ENCODE measurements around the gene CACNA1C. TPM values are rescaled to one million over a fixed set of nuclear protein-coding genes. Genes with fewer than 3 reads are reported as not detected.

Gene CACNA1C
- polyA plus RNA-seq, 1 of the 3 experiments (the other 2 are of a cell fraction): 1.5 TPM

DNA sequence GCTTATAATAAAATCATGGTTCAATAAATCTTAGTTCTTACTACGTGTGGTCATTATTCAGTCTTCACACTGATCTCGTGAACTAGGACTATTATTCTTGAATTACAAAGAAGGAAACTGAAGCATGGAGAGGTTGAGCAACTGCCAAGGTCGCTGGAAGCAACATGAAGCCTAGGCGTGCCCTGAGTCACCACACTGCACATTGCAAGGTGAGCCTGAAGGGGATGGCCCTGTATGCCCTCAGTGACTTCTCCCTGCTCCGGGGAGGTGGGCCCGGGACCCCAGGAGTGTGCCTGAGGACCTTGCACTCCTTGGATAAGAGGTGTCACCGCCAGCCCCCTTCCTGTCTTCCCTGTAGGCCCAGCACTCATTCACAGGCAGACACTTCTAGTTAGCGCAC lies 161.6 kb downstream of the CACNA1C start:
- no peak for DNase-seq
- Histone ChIP-seq H3K4me3 (ENCODE audit: low read depth in 2 of 2, low read length in 1 of 2) (no peak overlapping the region), H3K27ac (ENCODE audit: low read depth in 2 of 2, low read length in 1 of 2) (peak overlapping the region in 1 of 2 experiments; percentile 94; a peak in 2 of 4 replicates), H3K9ac (no peak overlapping the region), H4K20me1 (ENCODE audit: insufficient read depth) (no peaks in the 10 kb centered on the region), H3K9me2 (no peaks in the 10 kb centered on the region), H3K36me3 (replicated peaks in 1 of 2; ENCODE audit: control insufficient read depth in 1 of 2, insufficient read depth in 2 of 2, low read length in 1 of 2) (no peaks in the 10 kb centered on the region), H2AFZ (ENCODE audit: low read depth) (no peak overlapping the region), H3K4me1 (ENCODE audit: control insufficient read depth in 1 of 2, insufficient read depth in 2 of 2, low read depth in 1 of 2, low read length in 1 of 2) (peaks cover 0 to 20% of the 10 kb centered on the region in 2 experiments; a peak in 2 of 4 replicates), H3K4me2 (no peak overlapping the region), H3F3A (replicated peaks; ENCODE audit: insufficient read depth) (no peaks in the 10 kb centered on the region), H3K27me3 (ENCODE audit: insufficient read depth) (no peaks in the 10 kb centered on the region), H3K79me2 (ENCODE audit: insufficient read depth) (no peaks in the 10 kb centered on the region), H3K9me3 (no peaks in the 10 kb centered on the region)
- CTCF ChIA-PET: no interaction called here
- TF ChIP-seq GATA2 (CRISPR knock-in tag; IDR thresholded peaks at IDR 0.05) (no peak), MXI1 (IDR thresholded peaks at IDR 0.05; ENCODE audit: low read depth, low read length) (no peak), TCF12 (IDR thresholded peaks at IDR 0.05) (no peak), GABPA (IDR thresholded peaks at IDR 0.05; ENCODE audit: low read depth) (no peak)
- POLR2A ChIA-PET: no interaction called here
- WGBS (ENCODE audit: low lambda C conversion rate): 64% methylated on average over 6 of the region's 8 CpGs

- Histone ChIP-seq H3K4me2 (no peak overlapping the region), H3K27me3 (ENCODE audit: insufficient read depth) (no peaks in the 10 kb centered on the region), H3K4me1 (ENCODE audit: control insufficient read depth in 1 of 2, insufficient read depth in 2 of 2, low read depth in 1 of 2, low read length in 1 of 2) (peaks cover 0 to 20% of the 10 kb centered on the region in 2 experiments; a peak in 1 of 4 replicates), H3K27ac (ENCODE audit: low read depth in 2 of 2, low read length in 1 of 2) (no peak overlapping the region), H3K4me3 (ENCODE audit: low read depth in 2 of 2, low read length in 1 of 2) (no peak overlapping the region), H4K20me1 (ENCODE audit: insufficient read depth) (no peaks in the 10 kb centered on the region), H3K9me2 (no peaks in the 10 kb centered on the region), H3K79me2 (ENCODE audit: insufficient read depth) (no peaks in the 10 kb centered on the region), H2AFZ (ENCODE audit: low read depth) (no peak overlapping the region), H3F3A (replicated peaks; ENCODE audit: insufficient read depth) (no peaks in the 10 kb centered on the region), H3K36me3 (replicated peaks in 1 of 2; ENCODE audit: control insufficient read depth in 1 of 2, insufficient read depth in 2 of 2, low read length in 1 of 2) (no peaks in the 10 kb centered on the region), H3K9me3 (no peaks in the 10 kb centered on the region), H3K9ac (no peak overlapping the region)
- DNase-seq: no peak
- WGBS (ENCODE audit: low lambda C conversion rate): 76% methylated on average over 11 of the region's 11 CpGs
- CTCF ChIA-PET: no interaction called here
- TF ChIP-seq MXI1 (IDR thresholded peaks at IDR 0.05; ENCODE audit: low read depth, low read length) (no peak), TCF12 (IDR thresholded peaks at IDR 0.05) (no peak), RXRA (IDR thresholded peaks at IDR 0.05; ENCODE audit: borderline replicate concordance, low read depth) (no peak), GABPA (IDR thresholded peaks at IDR 0.05; ENCODE audit: low read depth) (no peak), FOXJ3 (CRISPR knock-in tag; IDR thresholded peaks at IDR 0.05) (no peak), MEF2A (IDR thresholded peaks at IDR 0.05; ENCODE audit: borderline replicate concordance, low read depth) (no peak), FOXM1 (IDR thresholded peaks at IDR 0.05; ENCODE audit: low read depth) (no peak), RAD21 (IDR thresholded peaks at IDR 0.05; ENCODE audit: low read length) (no peak), TAF1 (IDR thresholded peaks at IDR 0.05; ENCODE audit: borderline replicate concordance, low read depth, low read length) (no peak), USF1 (IDR thresholded peaks at IDR 0.05; ENCODE audit: borderline replicate concordance, low read depth) (no peak), RCOR1 (IDR thresholded peaks at IDR 0.05; ENCODE audit: low read length) (no peak), JUND (IDR thresholded peaks at IDR 0.05) (no peak), NFIC (IDR thresholded peaks at IDR 0.05; ENCODE audit: borderline replicate concordance) (no peak)
- TF ChIP-seq, protein P1, sequence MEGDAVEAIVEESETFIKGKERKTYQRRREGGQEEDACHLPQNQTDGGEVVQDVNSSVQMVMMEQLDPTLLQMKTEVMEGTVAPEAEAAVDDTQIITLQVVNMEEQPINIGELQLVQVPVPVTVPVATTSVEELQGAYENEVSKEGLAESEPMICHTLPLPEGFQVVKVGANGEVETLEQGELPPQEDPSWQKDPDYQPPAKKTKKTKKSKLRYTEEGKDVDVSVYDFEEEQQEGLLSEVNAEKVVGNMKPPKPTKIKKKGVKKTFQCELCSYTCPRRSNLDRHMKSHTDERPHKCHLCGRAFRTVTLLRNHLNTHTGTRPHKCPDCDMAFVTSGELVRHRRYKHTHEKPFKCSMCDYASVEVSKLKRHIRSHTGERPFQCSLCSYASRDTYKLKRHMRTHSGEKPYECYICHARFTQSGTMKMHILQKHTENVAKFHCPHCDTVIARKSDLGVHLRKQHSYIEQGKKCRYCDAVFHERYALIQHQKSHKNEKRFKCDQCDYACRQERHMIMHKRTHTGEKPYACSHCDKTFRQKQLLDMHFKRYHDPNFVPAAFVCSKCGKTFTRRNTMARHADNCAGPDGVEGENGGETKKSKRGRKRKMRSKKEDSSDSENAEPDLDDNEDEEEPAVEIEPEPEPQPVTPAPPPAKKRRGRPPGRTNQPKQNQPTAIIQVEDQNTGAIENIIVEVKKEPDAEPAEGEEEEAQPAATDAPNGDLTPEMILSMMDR (IDR thresholded peaks at IDR 0.05): no peak
- TF ChIP-seq, protein P2, sequence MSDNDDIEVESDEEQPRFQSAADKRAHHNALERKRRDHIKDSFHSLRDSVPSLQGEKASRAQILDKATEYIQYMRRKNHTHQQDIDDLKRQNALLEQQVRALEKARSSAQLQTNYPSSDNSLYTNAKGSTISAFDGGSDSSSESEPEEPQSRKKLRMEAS (IDR thresholded peaks at IDR 0.05; ENCODE audit: low read depth): no peak
- TF ChIP-seq, protein P3, sequence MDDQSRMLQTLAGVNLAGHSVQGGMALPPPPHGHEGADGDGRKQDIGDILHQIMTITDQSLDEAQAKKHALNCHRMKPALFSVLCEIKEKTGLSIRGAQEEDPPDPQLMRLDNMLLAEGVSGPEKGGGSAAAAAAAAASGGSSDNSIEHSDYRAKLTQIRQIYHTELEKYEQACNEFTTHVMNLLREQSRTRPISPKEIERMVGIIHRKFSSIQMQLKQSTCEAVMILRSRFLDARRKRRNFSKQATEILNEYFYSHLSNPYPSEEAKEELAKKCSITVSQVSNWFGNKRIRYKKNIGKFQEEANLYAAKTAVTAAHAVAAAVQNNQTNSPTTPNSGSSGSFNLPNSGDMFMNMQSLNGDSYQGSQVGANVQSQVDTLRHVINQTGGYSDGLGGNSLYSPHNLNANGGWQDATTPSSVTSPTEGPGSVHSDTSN (IDR thresholded peaks at IDR 0.05): no peak
- POLR2A ChIA-PET: no interaction called here
Observed at GRCh38 chr12:2215709-2216560, 163.1 kb downstream of the CACNA1C start.
